Upper lobe of left lung (tissue), 4 donors: ENCODE results near the gene PPRC1.

ENCODE experiments used
- EP300 ChIP-seq, 4 donors: sonication (generic); formaldehyde crosslinking; IDR thresholded peaks; one replicate each; pipeline ENCODE4 v1.5.1; 2017; ENCODE audit warnings: antibody characterized with exemption in 4 of 4, control low read depth in 2 of 4
- POLR2A ChIP-seq, 4 donors: fragments of 450-650 bp; IDR thresholded peaks; one replicate each; pipeline ENCODE4 v1.5.1; 2016 to 2017; ENCODE audit warnings: antibody characterized with exemption in 4 of 4, mild to moderate bottlenecking in 2 of 4
- TF ChIP-seq, protein P1 (sequence below), 6 experiments: fragments of 450-650 bp in 4 of 6; fragments of 200-600 bp in 2 of 6; sonication (generic) in 2 of 6; IDR thresholded peaks; one replicate each; pipeline ENCODE4 v1.5.1; 2016 to 2019; ENCODE audit warnings: antibody characterized with exemption in 6 of 6

DNA sequence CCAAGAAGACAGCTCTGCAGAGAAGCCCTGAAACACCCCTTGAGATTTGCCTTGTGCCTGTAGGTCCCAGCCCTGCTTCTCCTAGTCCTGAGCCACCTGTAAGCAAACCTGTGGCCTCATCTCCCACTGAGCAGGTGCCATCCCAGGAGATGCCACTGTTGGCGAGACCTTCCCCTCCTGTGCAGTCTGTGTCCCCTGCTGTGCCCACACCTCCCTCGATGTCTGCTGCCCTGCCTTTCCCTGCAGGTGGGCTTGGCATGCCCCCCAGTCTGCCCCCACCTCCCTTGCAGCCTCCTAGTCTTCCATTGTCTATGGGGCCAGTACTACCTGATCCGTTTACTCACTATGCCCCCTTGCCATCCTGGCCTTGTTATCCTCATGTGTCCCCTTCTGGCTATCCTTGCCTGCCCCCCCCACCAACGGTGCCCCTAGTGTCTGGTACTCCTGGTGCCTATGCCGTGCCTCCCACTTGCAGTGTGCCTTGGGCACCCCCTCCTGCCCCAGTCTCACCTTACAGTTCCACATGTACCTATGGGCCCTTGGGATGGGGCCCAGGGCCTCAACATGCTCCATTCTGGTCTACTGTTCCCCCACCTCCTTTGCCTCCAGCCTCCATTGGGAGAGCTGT lies 8.2 kb downstream of the PPRC1 start:
- TF ChIP-seq, protein P1, sequence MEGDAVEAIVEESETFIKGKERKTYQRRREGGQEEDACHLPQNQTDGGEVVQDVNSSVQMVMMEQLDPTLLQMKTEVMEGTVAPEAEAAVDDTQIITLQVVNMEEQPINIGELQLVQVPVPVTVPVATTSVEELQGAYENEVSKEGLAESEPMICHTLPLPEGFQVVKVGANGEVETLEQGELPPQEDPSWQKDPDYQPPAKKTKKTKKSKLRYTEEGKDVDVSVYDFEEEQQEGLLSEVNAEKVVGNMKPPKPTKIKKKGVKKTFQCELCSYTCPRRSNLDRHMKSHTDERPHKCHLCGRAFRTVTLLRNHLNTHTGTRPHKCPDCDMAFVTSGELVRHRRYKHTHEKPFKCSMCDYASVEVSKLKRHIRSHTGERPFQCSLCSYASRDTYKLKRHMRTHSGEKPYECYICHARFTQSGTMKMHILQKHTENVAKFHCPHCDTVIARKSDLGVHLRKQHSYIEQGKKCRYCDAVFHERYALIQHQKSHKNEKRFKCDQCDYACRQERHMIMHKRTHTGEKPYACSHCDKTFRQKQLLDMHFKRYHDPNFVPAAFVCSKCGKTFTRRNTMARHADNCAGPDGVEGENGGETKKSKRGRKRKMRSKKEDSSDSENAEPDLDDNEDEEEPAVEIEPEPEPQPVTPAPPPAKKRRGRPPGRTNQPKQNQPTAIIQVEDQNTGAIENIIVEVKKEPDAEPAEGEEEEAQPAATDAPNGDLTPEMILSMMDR (IDR thresholded peaks at IDR 0.05), result no peak
- TF ChIP-seq EP300 (IDR thresholded peaks at IDR 0.05) (no peak), POLR2A (IDR thresholded peaks at IDR 0.05) (no peak)
